ENCODE results near the gene SFMBT1. TPM values are rescaled to one million over a fixed set of nuclear protein-coding genes. Genes with fewer than 3 reads are reported as not detected.

Gene SFMBT1
- total and polyA plus RNA-seq, 2 experiments from 2014 or later = 5.3 to 24.0 TPM

- TF ChIP-seq REST (IDR thresholded peaks at IDR 0.05; ENCODE audit: unreplicated experiment) (no peak), ZNF114 (CRISPR knock-in tag; IDR thresholded peaks at IDR 0.05) (no peak)
These were observed 39.6 kb upstream of the SFMBT1 start (continued) for GRCh38 chr3:53085476-53085875.

DNA sequence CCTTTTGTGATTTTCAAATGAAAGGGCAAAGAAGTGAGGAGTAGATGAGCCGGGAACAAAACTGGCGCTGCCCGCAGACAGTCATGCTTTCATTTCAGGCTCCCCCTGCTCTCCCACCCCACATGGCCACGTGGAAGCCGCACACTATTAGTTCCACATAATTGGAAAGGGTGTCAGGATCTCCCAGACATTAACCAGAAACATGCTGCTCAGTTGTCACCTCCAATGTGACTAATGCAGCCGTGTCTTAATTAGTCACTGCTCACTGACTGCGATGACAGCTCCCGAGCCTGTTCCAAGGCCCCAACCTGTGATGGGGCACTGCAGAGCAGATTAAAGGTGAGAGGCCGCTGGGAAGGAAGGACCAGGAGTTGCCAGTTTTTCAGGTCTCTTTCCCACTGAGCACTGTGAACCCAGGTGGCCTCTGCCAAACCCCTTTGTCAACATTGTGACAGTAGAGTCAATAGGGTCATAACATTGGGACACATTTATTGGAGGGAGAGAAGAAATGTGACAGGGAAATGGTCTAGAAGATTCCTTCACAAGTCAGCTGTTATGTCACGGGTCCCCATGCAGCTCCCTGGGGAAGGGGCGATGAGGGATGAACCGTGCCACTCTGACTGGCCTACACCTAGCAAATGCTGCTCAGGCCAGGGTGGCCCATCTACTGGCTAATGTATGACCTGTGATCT is 38.6 kb upstream of the SFMBT1 start:
- H3K36me3 Mint-ChIP-seq (ENCODE audit: low read depth) = no peaks in the 10 kb centered on the region
- H3K9me3 Mint-ChIP-seq = no peaks in the 10 kb centered on the region
- peaks cover 2% of the 10 kb centered on the region; the same call in 1 of the 3 replicates for H3K4me1 Mint-ChIP-seq
- H3K27me3 Mint-ChIP-seq (ENCODE audit: insufficient read depth, low read depth, poor library complexity) = peaks cover 12% of the 10 kb centered on the region
- Histone ChIP-seq H4K20me1 (replicated peaks; ENCODE audit: insufficient read depth) (no peaks in the 10 kb centered on the region), H3K79me2 (replicated peaks; ENCODE audit: insufficient read depth) (no peaks in the 10 kb centered on the region), H3K4me2 (no peak overlapping the region), H3K27me3 (ENCODE audit: insufficient read depth) (no peaks in the 10 kb centered on the region), H3K4me3 (no peak overlapping the region), H3F3A (replicated peaks; ENCODE audit: low read depth) (0 out of 2 replicates have a peak, but pooled peaks cover 4% of the 10 kb centered on the region), H3K36me3 (ENCODE audit: insufficient read depth) (no peaks in the 10 kb centered on the region), H3K9me2 (ENCODE audit: insufficient read depth) (no peaks in the 10 kb centered on the region), H2AFZ (no peak overlapping the region), H3K4me1 (ENCODE audit: insufficient read depth) (no peaks in the 10 kb centered on the region), H3K27ac (ENCODE audit: low read depth) (no peak overlapping the region)
- no peak for ATAC-seq
- H3K27ac Mint-ChIP-seq = no peak overlapping the region
- no peak for DNase-seq (ENCODE audit: low spot score)
- H3K4me3 Mint-ChIP-seq = no peak overlapping the region
- no peak for TF ChIP-seq CREB1 (CRISPR knock-in tag; IDR thresholded peaks at IDR 0.05; ENCODE audit: low read depth)
- no peak for TF ChIP-seq POLR2AphosphoS5 (IDR thresholded peaks at IDR 0.05; ENCODE audit: low read depth)
- TF ChIP-seq, protein P1, sequence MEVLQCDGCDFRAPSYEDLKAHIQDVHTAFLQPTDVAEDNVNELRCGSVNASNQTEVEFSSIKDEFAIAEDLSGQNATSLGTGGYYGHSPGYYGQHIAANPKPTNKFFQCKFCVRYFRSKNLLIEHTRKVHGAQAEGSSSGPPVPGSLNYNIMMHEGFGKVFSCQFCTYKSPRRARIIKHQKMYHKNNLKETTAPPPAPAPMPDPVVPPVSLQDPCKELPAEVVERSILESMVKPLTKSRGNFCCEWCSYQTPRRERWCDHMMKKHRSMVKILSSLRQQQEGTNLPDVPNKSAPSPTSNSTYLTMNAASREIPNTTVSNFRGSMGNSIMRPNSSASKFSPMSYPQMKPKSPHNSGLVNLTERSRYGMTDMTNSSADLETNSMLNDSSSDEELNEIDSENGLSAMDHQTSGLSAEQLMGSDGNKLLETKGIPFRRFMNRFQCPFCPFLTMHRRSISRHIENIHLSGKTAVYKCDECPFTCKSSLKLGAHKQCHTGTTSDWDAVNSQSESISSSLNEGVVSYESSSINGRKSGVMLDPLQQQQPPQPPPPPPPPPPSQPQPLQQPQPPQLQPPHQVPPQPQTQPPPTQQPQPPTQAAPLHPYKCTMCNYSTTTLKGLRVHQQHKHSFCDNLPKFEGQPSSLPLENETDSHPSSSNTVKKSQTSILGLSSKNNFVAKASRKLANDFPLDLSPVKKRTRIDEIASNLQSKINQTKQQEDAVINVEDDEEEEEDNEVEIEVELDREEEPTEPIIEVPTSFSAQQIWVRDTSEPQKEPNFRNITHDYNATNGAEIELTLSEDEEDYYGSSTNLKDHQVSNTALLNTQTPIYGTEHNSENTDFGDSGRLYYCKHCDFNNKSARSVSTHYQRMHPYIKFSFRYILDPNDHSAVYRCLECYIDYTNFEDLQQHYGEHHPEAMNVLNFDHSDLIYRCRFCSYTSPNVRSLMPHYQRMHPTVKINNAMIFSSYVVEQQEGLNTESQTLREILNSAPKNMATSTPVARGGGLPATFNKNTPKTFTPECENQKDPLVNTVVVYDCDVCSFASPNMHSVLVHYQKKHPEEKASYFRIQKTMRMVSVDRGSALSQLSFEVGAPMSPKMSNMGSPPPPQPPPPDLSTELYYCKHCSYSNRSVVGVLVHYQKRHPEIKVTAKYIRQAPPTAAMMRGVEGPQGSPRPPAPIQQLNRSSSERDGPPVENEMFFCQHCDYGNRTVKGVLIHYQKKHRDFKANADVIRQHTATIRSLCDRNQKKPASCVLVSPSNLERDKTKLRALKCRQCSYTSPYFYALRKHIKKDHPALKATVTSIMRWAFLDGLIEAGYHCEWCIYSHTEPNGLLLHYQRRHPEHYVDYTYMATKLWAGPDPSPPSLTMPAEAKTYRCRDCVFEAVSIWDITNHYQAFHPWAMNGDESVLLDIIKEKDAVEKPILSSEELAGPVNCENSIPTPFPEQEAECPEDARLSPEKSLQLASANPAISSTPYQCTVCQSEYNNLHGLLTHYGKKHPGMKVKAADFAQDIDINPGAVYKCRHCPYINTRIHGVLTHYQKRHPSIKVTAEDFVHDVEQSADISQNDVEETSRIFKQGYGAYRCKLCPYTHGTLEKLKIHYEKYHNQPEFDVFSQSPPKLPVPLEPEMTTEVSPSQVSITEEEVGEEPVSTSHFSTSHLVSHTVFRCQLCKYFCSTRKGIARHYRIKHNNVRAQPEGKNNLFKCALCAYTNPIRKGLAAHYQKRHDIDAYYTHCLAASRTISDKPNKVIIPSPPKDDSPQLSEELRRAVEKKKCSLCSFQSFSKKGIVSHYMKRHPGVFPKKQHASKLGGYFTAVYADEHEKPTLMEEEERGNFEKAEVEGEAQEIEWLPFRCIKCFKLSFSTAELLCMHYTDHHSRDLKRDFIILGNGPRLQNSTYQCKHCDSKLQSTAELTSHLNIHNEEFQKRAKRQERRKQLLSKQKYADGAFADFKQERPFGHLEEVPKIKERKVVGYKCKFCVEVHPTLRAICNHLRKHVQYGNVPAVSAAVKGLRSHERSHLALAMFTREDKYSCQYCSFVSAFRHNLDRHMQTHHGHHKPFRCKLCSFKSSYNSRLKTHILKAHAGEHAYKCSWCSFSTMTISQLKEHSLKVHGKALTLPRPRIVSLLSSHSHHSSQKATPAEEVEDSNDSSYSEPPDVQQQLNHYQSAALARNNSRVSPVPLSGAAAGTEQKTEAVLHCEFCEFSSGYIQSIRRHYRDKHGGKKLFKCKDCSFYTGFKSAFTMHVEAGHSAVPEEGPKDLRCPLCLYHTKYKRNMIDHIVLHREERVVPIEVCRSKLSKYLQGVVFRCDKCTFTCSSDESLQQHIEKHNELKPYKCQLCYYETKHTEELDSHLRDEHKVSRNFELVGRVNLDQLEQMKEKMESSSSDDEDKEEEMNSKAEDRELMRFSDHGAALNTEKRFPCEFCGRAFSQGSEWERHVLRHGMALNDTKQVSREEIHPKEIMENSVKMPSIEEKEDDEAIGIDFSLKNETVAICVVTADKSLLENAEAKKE (CRISPR knock-in tag; IDR thresholded peaks at IDR 0.05) = no peak
- no peak for TF ChIP-seq JUNB (IDR thresholded peaks at IDR 0.05; ENCODE audit: unreplicated experiment)
- TF ChIP-seq REST (IDR thresholded peaks at IDR 0.05; ENCODE audit: unreplicated experiment) = no peak
- TF ChIP-seq, protein P2, sequence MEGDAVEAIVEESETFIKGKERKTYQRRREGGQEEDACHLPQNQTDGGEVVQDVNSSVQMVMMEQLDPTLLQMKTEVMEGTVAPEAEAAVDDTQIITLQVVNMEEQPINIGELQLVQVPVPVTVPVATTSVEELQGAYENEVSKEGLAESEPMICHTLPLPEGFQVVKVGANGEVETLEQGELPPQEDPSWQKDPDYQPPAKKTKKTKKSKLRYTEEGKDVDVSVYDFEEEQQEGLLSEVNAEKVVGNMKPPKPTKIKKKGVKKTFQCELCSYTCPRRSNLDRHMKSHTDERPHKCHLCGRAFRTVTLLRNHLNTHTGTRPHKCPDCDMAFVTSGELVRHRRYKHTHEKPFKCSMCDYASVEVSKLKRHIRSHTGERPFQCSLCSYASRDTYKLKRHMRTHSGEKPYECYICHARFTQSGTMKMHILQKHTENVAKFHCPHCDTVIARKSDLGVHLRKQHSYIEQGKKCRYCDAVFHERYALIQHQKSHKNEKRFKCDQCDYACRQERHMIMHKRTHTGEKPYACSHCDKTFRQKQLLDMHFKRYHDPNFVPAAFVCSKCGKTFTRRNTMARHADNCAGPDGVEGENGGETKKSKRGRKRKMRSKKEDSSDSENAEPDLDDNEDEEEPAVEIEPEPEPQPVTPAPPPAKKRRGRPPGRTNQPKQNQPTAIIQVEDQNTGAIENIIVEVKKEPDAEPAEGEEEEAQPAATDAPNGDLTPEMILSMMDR (conservative IDR thresholded peaks at IDR 0.05; ENCODE audit: low read depth in 2 of 2) = no peak

All from GM23338 (cell line).